ENCODE data around the gene ZNF410.

Gene ZNF410

GRCh38 chr14:73859145-73859544, 27.5 kb upstream of the ZNF410 start:
- Histone ChIP-seq H3K27me3 (ENCODE audit: low read depth, low read length) (no peaks in the 10 kb centered on the region), H3K9me3 (ENCODE audit: insufficient read depth, low read length) (no peaks in the 10 kb centered on the region), H3K36me3 (replicated peaks; ENCODE audit: low read depth, low read length) (peaks cover 12% of the 10 kb centered on the region), H2AFZ (ENCODE audit: low read depth, low read length) (no peak overlapping the region), H3K79me2 (ENCODE audit: low read length) (no peaks in the 10 kb centered on the region), H4K20me1 (ENCODE audit: insufficient read depth, low read length) (no peaks in the 10 kb centered on the region), H3K4me3 (ENCODE audit: low read length) (no peak overlapping the region), H3K9ac (ENCODE audit: low read length) (no peak overlapping the region), H3K4me2 (ENCODE audit: low read length) (no peak overlapping the region), H3K4me1 (ENCODE audit: low read length) (peaks cover 9% of the 10 kb centered on the region), H3K27ac (ENCODE audit: low read length) (no peak overlapping the region)
- no peak for TF ChIP-seq EZH2phosphoT487 (IDR thresholded peaks at IDR 0.05; ENCODE audit: low read depth)
- peak; percentile 14; the same call in 1 of the 2 replicates for TF ChIP-seq CTCF (IDR thresholded peaks at IDR 0.05; ENCODE audit: low read depth, low read length)

DNA sequence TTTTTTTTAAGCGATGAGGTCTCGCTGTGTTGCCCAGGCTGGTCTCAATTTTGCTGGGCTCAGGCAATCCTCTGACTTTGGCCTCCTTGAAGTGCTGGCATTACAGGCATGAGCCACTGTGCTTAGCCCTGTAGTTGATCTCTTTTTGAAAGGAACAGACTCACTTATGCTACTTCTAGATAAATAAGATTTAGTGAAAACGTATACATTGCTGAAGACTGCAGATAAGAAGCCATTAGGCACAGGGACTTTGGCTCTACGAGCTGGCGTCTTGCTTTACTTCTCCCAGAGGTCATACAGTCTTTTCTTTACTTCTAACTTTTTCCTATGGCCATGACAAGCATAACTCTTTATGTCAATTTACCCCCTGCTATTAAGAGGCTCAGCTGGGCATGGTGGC, 25.6 kb upstream of the ZNF410 start:
- H3K4me2 ChIP-seq (ENCODE audit: low read length): no peak overlapping the region
- H3K9me3 ChIP-seq (ENCODE audit: insufficient read depth, low read length): no peaks in the 10 kb centered on the region
- no peaks in the 10 kb centered on the region for H4K20me1 ChIP-seq (ENCODE audit: insufficient read depth, low read length)
- TF ChIP-seq CTCF (IDR thresholded peaks at IDR 0.05; ENCODE audit: low read depth, low read length) (no peak), EZH2phosphoT487 (IDR thresholded peaks at IDR 0.05; ENCODE audit: low read depth) (no peak)
- peaks cover 17% of the 10 kb centered on the region for H3K36me3 ChIP-seq (replicated peaks; ENCODE audit: low read depth, low read length)
- H3K4me3 ChIP-seq (ENCODE audit: low read length): no peak overlapping the region
- H3K79me2 ChIP-seq (ENCODE audit: low read length): no peaks in the 10 kb centered on the region
- peaks cover 9% of the 10 kb centered on the region for H3K4me1 ChIP-seq (ENCODE audit: low read length)
- no peak overlapping the region for H3K9ac ChIP-seq (ENCODE audit: low read length)
- no peaks in the 10 kb centered on the region for H3K27me3 ChIP-seq (ENCODE audit: low read depth, low read length)
- H3K27ac ChIP-seq (ENCODE audit: low read length): no peak overlapping the region
- no peak overlapping the region for H2AFZ ChIP-seq (ENCODE audit: low read depth, low read length)

- TF ChIP-seq EZH2phosphoT487 (IDR thresholded peaks at IDR 0.05; ENCODE audit: low read depth): no peak
- TF ChIP-seq CTCF (IDR thresholded peaks at IDR 0.05; ENCODE audit: low read depth, low read length): no peak
These were observed 24.2 kb upstream of the ZNF410 start for GRCh38 chr14:73862480-73862879.

GRCh38 chr14:73863209-73863608, 23.4 kb upstream of the ZNF410 start:
- no peak for TF ChIP-seq EZH2phosphoT487 (IDR thresholded peaks at IDR 0.05; ENCODE audit: low read depth)
- no peak for TF ChIP-seq CTCF (IDR thresholded peaks at IDR 0.05; ENCODE audit: low read depth, low read length)
- H3K4me2 ChIP-seq (ENCODE audit: low read length): no peak overlapping the region
- no peaks in the 10 kb centered on the region for H3K79me2 ChIP-seq (ENCODE audit: low read length)
- H2AFZ ChIP-seq (ENCODE audit: low read depth, low read length): no peak overlapping the region
- H3K36me3 ChIP-seq (replicated peaks; ENCODE audit: low read depth, low read length): peaks cover 17% of the 10 kb centered on the region
- peaks cover 9% of the 10 kb centered on the region for H3K4me1 ChIP-seq (ENCODE audit: low read length)
- no peak overlapping the region for H3K9ac ChIP-seq (ENCODE audit: low read length)
- H4K20me1 ChIP-seq (ENCODE audit: insufficient read depth, low read length): no peaks in the 10 kb centered on the region
- H3K4me3 ChIP-seq (ENCODE audit: low read length): no peak overlapping the region
- H3K27ac ChIP-seq (ENCODE audit: low read length): no peak overlapping the region
- H3K27me3 ChIP-seq (ENCODE audit: low read depth, low read length): no peaks in the 10 kb centered on the region
- H3K9me3 ChIP-seq (ENCODE audit: insufficient read depth, low read length): no peaks in the 10 kb centered on the region

More at GRCh38 chr14:73862480-73862879, 24.2 kb upstream of the ZNF410 start:
- Histone ChIP-seq H3K27me3 (ENCODE audit: low read depth, low read length) (no peaks in the 10 kb centered on the region), H3K27ac (ENCODE audit: low read length) (no peak overlapping the region), H4K20me1 (ENCODE audit: insufficient read depth, low read length) (no peaks in the 10 kb centered on the region), H3K4me3 (ENCODE audit: low read length) (no peak overlapping the region), H3K4me1 (ENCODE audit: low read length) (peaks cover 9% of the 10 kb centered on the region), H3K4me2 (ENCODE audit: low read length) (no peak overlapping the region), H3K36me3 (replicated peaks; ENCODE audit: low read depth, low read length) (peaks cover 17% of the 10 kb centered on the region), H3K79me2 (ENCODE audit: low read length) (no peaks in the 10 kb centered on the region), H2AFZ (ENCODE audit: low read depth, low read length) (no peak overlapping the region), H3K9me3 (ENCODE audit: insufficient read depth, low read length) (no peaks in the 10 kb centered on the region), H3K9ac (ENCODE audit: low read length) (no peak overlapping the region)

All from OCI-LY3 (cell line).